Body of pancreas (tissue), 4 donors: Measurements from ENCODE around the gene TENT4B. TPM values are rescaled to one million over a fixed set of nuclear protein-coding genes. Genes with fewer than 3 reads are reported as not detected.

Experiments used
- ATAC-seq: fragments of 150-250 bp; one replicate; pipeline ENCODE4 v1.9.1; 2016
- DNase-seq, 4 donors: peaks; one replicate each; pipeline ENCODE4 v3.0.0-alpha.2; 2019
- H3K27ac ChIP-seq, 4 donors: fragments of 200-600 bp; sonication (generic); 1 replicate in 3 of 4; 2 replicates in 1 of 4; pipeline versions ENCODE4 v1.5.1 to v1.6.1; 2016 to 2019; ENCODE audit warnings: mild to moderate bottlenecking in 1 of 4, mixed read lengths in 1 of 4, moderate library complexity in 1 of 4
- H3K27me3 ChIP-seq, 2 donors: fragments of 200-600 bp; sonication (generic); one replicate each; pipeline ENCODE4 v1.6.0; 2016; ENCODE audit warnings: mild to moderate bottlenecking in 1 of 2
- H3K36me3 ChIP-seq, 2 donors: fragments of 200-600 bp; sonication (generic); replicated peaks in 1 of 2; 2 replicates each; pipeline ENCODE4 v1.5.1; 2016; ENCODE audit warnings: low read depth in 2 of 2; ENCODE audit not compliant: insufficient read depth in 1 of 2
- H3K4me1 ChIP-seq: fragments of 200-600 bp; sonication (generic); one replicate; pipeline ENCODE4 v1.6.0; 2016
- H3K4me3 ChIP-seq, 2 donors: fragments of 200-600 bp; sonication (generic); 1 replicate in 1 of 2; 2 replicates in 1 of 2; pipeline ENCODE4 v1.5.1; 2016 to 2019
- H3K9me3 ChIP-seq, 3 donors: fragments of 200-600 bp; sonication (generic); 1 replicate in 2 of 3; 2 replicates in 1 of 3; pipeline ENCODE4 v1.5.1; 2016
- POLR2A ChIP-seq, 3 donors: fragments of 450-650 bp; IDR thresholded peaks; one replicate each; pipeline ENCODE4 v1.6.1; 2016; ENCODE audit warnings: antibody characterized with exemption in 3 of 3, mild to moderate bottlenecking in 2 of 3
- WGBS, 2 donors: methylation state at CpG; one replicate each; pipeline ENCODE4 v1.1.5; 2017; 5-methylcytosine and 5-hydroxymethylcytosine counted together
- intact Hi-C: fragments of 100-400 bp; cut with DNase I; formaldehyde crosslinking; loops from one replicate; pipeline ENCODE4 v1.15.1; 2023
- total RNA-seq, 2 donors: library from RNA; depleted of rRNA; stranded (reverse); fragments of >200 nt; gene quantifications; one replicate each; pipeline ENCODE4 v1.1.0, GENCODE V29; 2016
- TF ChIP-seq, protein P1 (sequence below), 7 experiments: fragments of 450-650 bp in 4 of 7; fragments of 200-600 bp in 3 of 7; sonication (generic) in 3 of 7; IDR thresholded peaks; one replicate each; pipeline ENCODE4 v1.5.1; 2016 to 2019; ENCODE audit warnings: antibody characterized with exemption in 7 of 7

Gene TENT4B
- total RNA-seq, 2 donors from 2014 or later, result 2.0 to 7.0 TPM

DNA sequence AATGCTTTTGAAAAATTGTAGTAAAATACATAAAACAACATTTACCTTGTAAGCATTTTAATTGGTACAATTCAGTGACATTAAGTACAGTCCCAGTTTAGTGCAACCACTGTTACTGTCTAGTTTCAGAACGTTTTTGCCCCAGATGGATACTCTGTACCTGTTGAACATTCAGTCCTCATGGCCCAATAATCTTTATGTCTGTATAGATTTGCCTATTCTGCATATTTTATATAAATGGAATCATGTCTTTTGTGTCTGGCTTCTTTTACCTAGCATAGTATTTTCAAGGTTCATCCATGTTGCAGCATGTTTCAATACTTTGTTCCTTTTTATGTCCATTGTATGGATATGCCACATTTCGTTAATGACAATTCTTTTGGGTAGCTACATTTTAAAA is 37.2 kb downstream of the TENT4B start:
- intact Hi-C loops, result no loop called here
- DNase-seq (no peak), ATAC-seq (no peak)
- 82 to 90% methylated on average over 2 of the region's 2 CpGs for WGBS, 2 donors
- Histone ChIP-seq H3K4me1 (peaks cover 35% of the 10 kb centered on the region), H3K4me3 (no peak overlapping the region), H3K9me3 (no peaks in the 10 kb centered on the region), H3K36me3 (no peaks in the 10 kb centered on the region), H3K27me3 (no peaks in the 10 kb centered on the region), H3K27ac (no peak overlapping the region)
- TF ChIP-seq, protein P1, sequence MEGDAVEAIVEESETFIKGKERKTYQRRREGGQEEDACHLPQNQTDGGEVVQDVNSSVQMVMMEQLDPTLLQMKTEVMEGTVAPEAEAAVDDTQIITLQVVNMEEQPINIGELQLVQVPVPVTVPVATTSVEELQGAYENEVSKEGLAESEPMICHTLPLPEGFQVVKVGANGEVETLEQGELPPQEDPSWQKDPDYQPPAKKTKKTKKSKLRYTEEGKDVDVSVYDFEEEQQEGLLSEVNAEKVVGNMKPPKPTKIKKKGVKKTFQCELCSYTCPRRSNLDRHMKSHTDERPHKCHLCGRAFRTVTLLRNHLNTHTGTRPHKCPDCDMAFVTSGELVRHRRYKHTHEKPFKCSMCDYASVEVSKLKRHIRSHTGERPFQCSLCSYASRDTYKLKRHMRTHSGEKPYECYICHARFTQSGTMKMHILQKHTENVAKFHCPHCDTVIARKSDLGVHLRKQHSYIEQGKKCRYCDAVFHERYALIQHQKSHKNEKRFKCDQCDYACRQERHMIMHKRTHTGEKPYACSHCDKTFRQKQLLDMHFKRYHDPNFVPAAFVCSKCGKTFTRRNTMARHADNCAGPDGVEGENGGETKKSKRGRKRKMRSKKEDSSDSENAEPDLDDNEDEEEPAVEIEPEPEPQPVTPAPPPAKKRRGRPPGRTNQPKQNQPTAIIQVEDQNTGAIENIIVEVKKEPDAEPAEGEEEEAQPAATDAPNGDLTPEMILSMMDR (IDR thresholded peaks at IDR 0.05), result no peak
- TF ChIP-seq POLR2A (IDR thresholded peaks at IDR 0.05), result no peak

GRCh38 chr16:50192386-50193050 is 39.4 kb downstream of the TENT4B start:
- WGBS, 2 donors, result 89 to 100% methylated on average over 2 of the region's 2 CpGs
- intact Hi-C loops, result no loop called here
- no peak for DNase-seq

DNA sequence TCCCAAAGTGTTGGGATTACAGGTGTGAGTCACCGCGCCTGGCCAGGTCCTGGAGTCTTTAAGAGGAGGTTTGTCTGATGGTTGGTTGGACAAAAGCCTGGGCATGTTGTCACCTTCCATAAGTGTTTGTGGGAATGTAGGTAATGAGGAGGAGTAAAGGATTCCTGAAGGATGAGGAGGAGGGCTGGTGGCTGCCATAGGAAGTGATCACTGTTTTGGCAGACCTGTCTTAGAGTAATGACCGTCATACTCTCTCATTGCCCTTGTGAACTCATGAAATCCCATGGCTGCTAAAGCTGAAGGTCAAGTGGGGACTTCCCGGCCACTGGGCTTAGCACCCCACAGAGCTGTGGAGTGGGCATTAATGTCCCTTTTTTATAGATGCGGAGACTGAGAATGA is 40.5 kb downstream of the TENT4B start:
- DNase-seq, result no peak
- H3K4me3 ChIP-seq, result no peak overlapping the region

More at GRCh38 chr16:50192386-50193050, 39.4 kb downstream of the TENT4B start:
- Histone ChIP-seq H3K9me3 (no peaks in the 10 kb centered on the region), H3K36me3 (no peaks in the 10 kb centered on the region), H3K27ac (no peak overlapping the region), H3K27me3 (no peaks in the 10 kb centered on the region), H3K4me3 (no peak overlapping the region), H3K4me1 (peaks cover 23% of the 10 kb centered on the region)
- no peak for ATAC-seq
- TF ChIP-seq, protein P1 (IDR thresholded peaks at IDR 0.05), result no peak
- TF ChIP-seq POLR2A (IDR thresholded peaks at IDR 0.05), result no peak

GRCh38 chr16:50195276-50195675 is 42.2 kb downstream of the TENT4B start:
- Histone ChIP-seq H3K36me3 (no peaks in the 10 kb centered on the region), H3K4me1 (peaks cover 10% of the 10 kb centered on the region), H3K9me3 (no peaks in the 10 kb centered on the region), H3K27ac (no peak overlapping the region), H3K27me3 (no peaks in the 10 kb centered on the region), H3K4me3 (no peak overlapping the region)
- ATAC-seq, result no peak
- WGBS, 2 donors, result 61 to 72% methylated on average over 2 of the region's 2 CpGs
- intact Hi-C loops, result no loop called here
- no peak for TF ChIP-seq POLR2A (IDR thresholded peaks at IDR 0.05)
- TF ChIP-seq, protein P1 (IDR thresholded peaks at IDR 0.05), result no peak
- DNase-seq, result no peak

More for the DNA sequence above, 40.5 kb downstream of the TENT4B start:
- no peak for ATAC-seq
- H3K27me3 ChIP-seq, result no peaks in the 10 kb centered on the region
- H3K9me3 ChIP-seq, result no peaks in the 10 kb centered on the region
- H3K4me1 ChIP-seq, result peaks cover 15% of the 10 kb centered on the region
- WGBS, 2 donors, result 69 to 82% methylated on average over 5 of the region's 5 CpGs
- no peaks in the 10 kb centered on the region for H3K36me3 ChIP-seq
- intact Hi-C loops, result no loop called here
- H3K27ac ChIP-seq, result no peak overlapping the region
- TF ChIP-seq POLR2A (IDR thresholded peaks at IDR 0.05), result no peak
- TF ChIP-seq, protein P1 (IDR thresholded peaks at IDR 0.05), result no peak

- H3K9me3 ChIP-seq, result no peaks in the 10 kb centered on the region
- H3K27ac ChIP-seq, result no peak overlapping the region
- peaks cover 10% of the 10 kb centered on the region for H3K4me1 ChIP-seq
- TF ChIP-seq POLR2A (IDR thresholded peaks at IDR 0.05), result no peak
- TF ChIP-seq, protein P1 (IDR thresholded peaks at IDR 0.05), result no peak
- no peak for DNase-seq
- H3K27me3 ChIP-seq, result no peaks in the 10 kb centered on the region
- WGBS, 2 donors, result 81 to 86% methylated on average over 1 of the region's 1 CpG
- no peak for ATAC-seq
- no peaks in the 10 kb centered on the region for H3K36me3 ChIP-seq
- H3K4me3 ChIP-seq, result no peak overlapping the region
- intact Hi-C loops, result no loop called here
Measured at GRCh38 chr16:50195756-50196155, 42.6 kb downstream of the TENT4B start.
